Jurkat, Clone E6-1 (cell line): ENCODE results near the gene ENTREP3. TPM values are rescaled to one million over a fixed set of nuclear protein-coding genes. Genes with fewer than 3 reads are reported as not detected.
"Not testable (repeated sequence)": the region's sequence is repeated elsewhere in the genome, so short reads cannot be mapped to it uniquely, and the experiment has no call there.

Source experiments
- DNase-seq: peaks from one replicate; pipeline ENCODE4 v3.0.0-alpha.2; 2011; ENCODE audit warnings: low read depth, low spot score
- H3K4me3 ChIP-seq: 2 replicates; pipeline ENCODE4 v1.5.1; 2011; ENCODE audit warnings: mild to moderate bottlenecking, low read length, control low read depth, moderate library complexity
- polyA plus RNA-seq: library from polyadenylated mRNA; unstranded; fragments of >200 nt; gene quantifications from one replicate; pipeline ENCODE4 v1.2.1, GENCODE V29; 2012; ENCODE audit warnings: missing spikeins; ENCODE audit not compliant: insufficient read length, insufficient read depth

Gene ENTREP3, protein sequence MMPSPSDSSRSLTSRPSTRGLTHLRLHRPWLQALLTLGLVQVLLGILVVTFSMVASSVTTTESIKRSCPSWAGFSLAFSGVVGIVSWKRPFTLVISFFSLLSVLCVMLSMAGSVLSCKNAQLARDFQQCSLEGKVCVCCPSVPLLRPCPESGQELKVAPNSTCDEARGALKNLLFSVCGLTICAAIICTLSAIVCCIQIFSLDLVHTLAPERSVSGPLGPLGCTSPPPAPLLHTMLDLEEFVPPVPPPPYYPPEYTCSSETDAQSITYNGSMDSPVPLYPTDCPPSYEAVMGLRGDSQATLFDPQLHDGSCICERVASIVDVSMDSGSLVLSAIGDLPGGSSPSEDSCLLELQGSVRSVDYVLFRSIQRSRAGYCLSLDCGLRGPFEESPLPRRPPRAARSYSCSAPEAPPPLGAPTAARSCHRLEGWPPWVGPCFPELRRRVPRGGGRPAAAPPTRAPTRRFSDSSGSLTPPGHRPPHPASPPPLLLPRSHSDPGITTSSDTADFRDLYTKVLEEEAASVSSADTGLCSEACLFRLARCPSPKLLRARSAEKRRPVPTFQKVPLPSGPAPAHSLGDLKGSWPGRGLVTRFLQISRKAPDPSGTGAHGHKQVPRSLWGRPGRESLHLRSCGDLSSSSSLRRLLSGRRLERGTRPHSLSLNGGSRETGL
- polyA plus RNA-seq: 18.4 TPM

DNA sequence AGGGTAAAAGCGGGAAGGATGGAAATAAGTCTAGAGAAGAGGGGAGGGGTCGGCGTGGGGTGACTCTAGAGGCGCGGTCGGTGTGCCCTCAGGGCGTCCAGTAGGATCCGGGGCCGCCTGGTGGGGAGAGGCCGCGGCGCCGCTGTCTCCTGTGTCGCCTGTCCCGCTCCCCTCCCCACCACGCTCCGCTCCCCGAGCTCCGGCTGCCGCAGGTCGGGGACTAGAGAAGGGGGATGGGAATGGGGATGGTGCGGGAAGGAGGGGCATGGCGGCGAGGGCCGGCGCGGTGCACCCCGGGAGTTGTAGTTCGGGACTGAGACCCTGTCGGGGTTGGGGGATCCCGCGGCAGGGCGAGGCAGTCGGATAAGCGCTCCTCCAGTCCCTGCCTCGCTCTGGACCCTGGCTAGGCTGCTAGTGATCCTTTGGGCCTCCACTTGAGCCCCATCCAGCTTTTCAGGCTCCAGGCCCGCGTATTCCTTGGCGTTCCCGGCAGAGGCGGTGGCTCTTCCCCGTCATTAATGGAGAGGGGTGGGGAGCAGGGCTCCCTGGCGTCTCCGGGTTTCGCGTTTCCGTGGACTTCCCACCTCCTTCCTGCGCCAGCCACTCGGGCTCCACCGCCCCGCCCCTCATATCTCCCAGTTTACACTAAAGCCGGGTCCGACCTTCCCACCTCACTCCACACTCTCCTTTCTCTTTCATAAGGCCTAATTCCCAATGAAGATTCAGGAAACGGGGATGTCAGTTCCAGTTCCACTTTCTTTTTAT, at the start of gene ENTREP3:
Gene ENTREP3 (minus strand): TSS at position 241 of the 765 bp plus-strand sequence. CDS start 606 bp downstream, outside the sequence.
- peak; percentile 73 for DNase-seq
- H3K4me3 ChIP-seq: peak within 1 kb of the TSS; percentile 66

DNA sequence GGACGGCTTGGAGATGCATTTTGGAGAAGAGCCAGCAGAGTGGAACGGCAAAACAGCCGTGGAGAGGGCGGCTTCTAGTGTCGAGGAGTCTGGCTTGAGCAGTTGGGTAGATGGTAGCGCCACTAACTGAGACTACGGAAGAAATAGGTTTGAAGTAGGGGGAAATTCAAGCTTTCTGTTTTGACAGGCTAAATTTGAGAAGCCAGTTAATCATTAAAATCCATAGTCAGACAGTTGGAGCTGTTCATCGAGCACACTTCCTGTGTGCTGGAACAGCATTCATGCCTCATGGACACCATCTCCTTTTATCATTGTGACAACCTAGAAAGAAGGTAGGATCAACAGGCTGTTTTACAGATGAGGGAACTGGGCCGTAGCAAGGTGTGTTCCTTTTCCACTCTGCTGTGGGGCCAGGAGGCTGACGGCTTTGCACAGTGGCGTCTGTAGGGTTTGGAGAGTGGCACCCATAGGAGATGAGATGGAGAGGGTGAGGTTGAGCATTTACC, 49.3 kb upstream of the ENTREP3 start:
- no peak for DNase-seq
- no peak overlapping the region for H3K4me3 ChIP-seq

DNA sequence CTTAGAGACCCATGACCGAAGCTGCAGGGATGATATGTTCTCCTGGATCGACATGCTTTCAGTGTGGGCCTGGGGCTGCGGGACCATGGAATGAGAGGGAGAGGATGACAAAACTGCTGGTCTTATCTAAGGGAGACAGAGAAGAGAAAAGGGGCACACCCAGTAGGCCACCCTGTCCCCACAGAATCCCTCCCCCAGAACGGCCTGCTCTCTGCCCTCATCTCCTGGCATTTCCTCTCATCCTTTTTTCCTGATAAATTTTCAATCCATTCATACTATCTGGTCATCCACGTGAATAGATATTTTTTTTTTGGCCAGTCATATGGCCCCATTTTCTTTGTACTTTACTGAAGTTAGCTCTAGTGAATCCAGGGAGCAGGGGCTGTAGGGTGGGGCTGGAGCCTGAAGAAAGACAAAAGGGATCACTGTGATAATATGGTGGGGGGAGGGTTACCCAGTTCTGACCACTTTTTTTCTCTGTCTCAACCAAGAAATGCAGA, 46.1 kb upstream of the ENTREP3 start, which contains the start of gene PKLR:
Gene PKLR (minus strand): TSS at position 97 of the 500 bp plus-strand sequence. CDS start 43 bp downstream, at position 54.
- DNase-seq: no peak
- no peak within 1 kb of the TSS for H3K4me3 ChIP-seq

DNA sequence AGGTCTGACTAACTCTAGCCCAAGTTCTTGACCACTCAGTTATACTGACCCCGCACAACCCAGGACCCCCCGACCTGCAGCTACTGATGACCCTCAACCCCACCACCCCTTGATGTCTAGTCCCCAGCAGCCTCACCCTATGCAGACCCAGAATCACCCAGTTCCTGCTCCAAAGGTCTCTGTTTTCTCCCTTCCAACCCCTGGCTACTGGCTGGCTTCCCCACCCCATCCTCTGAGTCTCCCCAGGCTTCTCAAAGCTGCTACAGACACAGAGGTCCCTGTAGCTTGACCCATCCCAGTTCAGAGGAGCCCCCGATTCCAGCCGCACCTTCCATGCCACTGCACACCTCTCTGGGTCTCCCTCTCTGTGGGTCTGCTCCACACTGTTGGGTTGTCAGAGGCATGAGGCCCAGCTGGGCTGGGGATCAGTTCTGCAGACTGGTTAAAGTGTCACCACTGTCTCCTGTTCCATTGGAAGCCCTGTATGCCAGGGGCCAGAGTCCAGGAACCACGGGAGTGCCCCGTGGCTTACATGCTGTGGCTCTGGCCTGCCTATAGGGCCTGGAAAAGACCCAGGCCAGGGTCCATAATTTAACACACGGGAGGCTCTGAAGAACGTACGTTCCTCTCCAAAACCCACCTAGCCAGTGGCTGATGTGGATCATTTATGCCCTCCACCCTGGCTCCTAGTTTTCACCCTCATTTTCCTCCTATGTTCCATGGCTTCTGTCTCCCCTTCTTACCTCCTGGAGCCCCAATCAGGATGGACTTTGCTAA, 45.5 kb upstream of the ENTREP3 start:
- H3K4me3 ChIP-seq: no peak overlapping the region
- DNase-seq: no peak

DNA sequence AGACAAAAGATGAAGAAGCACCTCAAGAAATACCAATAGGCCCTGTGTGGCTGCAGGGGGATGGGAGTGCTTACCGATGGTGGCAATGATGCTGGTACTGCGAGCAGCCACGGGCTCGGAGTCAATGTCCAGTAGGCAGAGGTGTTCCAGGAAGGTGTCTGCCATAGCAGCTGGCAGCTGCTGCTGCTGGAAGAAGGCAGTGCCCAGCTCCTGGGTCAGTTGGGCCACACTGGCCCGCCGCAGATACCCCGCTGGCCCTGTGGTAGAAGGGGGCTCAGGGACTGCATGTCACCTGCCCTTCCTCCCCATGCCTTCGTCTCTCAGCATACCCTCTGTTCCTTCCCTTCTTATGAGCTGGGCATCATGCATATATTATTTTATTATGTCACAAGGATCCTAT, 44.7 kb upstream of the ENTREP3 start:
- DNase-seq: no peak
- H3K4me3 ChIP-seq: no peak overlapping the region

DNA sequence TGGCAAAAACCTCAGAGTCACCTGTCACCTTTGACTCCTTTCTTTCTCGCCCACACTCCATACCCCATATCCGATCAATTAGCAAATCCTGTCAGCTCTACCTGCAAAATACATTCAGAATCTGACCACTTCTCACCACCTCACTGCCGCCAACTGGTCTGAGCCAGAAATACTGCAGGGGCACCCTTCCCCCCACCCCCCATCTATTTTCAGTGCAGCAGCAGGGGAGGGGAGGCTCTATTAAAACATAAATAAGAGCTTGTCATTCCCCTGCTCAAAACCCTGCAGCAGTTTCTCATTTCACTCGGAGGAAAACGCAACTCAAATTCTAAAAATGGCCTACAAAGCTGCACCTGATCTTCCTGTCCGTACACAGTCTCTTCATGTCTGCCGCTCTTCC, 42.1 kb upstream of the ENTREP3 start:
- H3K4me3 ChIP-seq: no peak overlapping the region
- DNase-seq: no peak

DNA sequence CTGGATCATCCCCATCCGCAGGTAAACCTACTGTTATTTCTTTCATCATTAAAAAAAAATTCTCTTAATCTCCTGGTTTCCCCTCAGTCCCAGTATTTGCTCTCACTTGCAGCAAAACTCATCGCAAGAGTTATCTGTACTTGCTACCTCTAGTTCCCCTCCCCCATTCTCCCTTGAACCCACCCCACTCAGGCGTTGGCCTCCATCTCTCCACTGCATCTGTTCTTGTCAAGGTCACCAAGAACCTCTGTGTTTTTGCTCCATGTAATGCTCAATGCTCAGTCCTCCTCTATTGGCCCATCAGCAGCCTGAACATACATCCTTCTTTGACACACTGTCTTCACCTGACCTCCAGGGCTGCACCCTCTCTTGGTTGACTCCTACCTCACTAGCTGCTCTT, 41.4 kb upstream of the ENTREP3 start:
- no peak overlapping the region for H3K4me3 ChIP-seq
- no peak for DNase-seq

DNA sequence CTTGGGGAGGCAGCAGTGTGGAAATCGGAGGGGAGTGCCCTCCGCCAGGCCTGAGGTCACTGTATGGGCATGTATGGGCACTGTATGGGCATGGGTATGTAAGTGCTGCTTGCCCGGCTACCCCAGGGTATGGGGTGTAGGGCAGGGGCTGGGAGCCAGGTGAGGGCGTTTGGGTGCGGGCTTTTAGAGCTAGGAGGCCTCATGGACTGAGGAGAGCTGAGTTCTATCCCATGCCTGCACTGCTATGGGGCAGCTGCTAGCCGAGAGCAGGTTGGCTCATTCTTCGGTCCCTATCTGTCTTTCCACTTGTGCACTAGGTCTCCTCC, 40.6 kb upstream of the ENTREP3 start:
- no peak overlapping the region for H3K4me3 ChIP-seq
- no peak for DNase-seq

DNA sequence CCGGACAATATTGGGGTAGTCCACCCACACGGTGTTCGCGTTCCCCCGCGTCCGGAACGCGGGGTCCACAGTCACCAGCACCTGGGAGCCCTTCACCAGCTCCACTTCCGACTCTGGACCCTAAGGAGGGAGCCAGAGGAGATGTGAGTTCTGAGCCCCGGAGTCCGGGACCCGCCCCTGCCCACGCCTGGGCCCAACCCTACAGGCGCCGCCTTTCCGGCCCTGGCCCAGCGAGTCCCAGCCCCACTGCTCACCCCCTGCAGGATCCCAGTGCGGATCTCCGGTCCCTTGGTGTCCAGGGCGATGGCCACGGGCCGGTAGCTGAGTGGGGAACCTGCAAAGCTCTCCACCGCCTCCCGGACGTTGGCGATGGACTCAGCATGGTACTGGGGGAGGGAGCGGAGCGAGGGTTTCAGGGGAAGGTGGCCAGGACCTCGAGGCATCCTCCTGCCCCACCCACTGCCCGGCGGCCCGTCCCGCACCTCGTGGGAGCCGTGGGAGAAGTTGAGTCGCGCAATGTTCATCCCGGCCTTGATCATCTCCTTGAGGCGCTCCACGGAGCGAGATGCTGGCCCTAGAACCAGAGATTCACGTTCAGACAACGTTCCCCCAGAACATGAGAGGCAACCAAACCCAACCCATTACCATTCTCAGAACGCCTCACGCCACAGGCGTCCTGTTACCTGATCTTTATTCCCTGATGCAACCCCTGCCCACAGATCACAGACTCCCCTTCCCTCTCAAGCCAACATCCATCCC, 40.1 kb upstream of the ENTREP3 start:
- DNase-seq: no peak

DNA sequence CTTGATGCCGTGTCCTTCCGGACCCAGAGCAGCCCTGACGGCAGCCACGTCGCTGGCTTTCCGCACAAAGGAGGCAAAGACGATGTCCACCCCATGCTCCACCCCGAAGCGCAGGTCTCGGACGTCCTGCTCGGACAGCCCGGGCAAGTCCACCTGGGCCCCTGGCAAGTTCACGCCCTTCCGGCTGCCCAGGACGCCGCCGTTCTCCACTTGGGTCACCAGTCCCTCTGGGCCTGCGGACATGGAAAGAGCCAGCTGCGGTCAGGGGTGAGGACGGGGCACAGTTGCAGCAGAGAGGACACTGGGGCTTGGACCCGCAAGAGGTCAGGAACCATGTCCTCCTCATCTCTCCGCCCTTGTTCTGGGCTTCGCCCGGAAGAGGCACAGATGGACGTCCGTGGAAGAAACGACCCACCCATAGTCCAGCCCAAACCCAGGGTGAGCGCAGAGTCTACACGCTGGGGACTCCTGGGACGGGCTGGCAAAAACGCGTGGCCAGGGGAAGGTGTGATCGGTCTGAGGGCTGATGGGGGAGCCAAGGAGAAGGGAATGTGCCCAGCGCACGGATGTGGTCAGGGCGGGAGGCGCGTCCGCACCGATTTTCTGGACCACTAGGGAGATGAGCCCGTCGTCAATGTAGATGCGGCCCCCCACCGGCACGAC, 39.4 kb upstream of the ENTREP3 start:
- H3K4me3 ChIP-seq: no peak overlapping the region
- DNase-seq: no peak

More for the DNA sequence above, 40.1 kb upstream of the ENTREP3 start:
- no peak overlapping the region for H3K4me3 ChIP-seq

DNA sequence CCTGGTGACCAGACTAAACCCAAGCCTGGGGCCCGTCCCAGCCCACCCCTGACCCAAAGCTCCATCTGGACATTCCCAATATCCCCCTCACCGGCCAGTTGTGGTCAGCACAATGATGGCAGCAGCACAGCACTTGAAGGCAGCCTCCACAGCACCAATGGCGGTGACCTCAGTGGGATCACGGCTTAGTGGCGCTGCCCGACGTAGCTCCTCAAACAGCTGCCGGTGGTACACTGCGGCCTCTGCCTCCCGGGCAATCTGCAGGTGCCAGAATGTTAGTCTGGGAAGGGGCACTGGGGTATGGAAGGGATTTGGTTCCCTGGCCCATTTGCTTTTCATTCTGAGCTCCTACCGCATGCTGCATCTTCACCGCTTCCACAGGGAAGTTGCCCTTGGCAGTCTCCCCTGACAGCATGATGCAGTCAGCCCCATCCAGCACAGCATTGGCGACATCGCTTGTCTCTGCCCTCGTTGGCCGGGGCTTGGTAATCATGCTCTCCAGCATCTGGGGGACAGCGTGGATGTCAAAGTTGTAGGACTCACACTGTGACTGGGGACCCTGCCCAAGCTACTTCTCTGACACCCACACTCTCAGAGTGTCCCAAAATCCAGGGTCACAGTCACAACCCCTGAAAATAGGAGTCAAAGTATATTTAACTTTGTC, 37.9 kb upstream of the ENTREP3 start:
- no peak overlapping the region for H3K4me3 ChIP-seq
- no peak for DNase-seq

DNA sequence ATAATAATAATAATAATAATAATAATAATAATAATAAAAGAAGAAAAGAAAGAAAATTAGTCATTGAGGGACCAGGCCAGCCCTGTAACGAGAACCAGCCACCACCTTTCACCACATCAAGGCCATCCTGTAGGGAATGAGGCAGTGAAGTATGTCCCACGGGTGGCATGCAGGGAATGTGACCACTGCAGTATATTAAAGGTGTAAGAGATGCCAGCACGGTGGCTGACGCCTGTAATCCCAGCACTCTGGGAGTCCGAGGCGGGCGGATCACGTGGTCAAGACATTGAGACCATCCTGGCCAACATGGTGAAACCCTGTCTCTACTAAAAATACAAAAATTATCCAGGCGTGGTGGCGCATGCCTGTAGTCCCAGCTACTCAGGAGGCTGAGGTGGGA, 35.7 kb upstream of the ENTREP3 start:
- H3K4me3 ChIP-seq, DNase-seq: not testable (repeated sequence)

DNA sequence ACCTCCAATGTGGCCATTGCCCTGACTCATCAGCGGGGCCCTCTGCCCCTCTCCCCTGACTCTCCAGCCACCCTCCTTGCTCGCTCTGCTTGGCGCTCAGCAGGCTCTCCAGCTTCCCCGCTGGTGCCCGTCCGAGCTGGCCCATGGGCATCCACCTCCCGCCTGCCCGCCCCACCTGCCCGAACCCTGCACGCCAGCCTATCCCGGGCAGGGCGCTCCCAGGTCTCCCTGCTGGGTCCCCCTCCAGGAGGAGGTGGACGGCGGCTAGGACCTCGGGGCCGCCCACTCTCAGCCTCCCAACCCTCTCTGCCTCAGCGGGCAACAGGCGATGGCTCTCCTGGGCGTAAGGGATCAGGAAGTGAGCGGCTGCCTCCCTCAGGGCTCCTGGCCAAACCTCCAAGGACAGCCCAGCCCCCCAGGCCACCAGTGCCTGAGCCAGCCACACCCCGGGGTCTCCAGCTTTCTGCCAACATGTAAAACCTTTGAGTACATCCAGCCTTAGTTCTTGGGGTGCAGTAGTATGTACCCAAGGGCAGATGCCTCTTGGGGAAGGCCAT, 32.8 kb upstream of the ENTREP3 start:
- no peak overlapping the region for H3K4me3 ChIP-seq

DNA sequence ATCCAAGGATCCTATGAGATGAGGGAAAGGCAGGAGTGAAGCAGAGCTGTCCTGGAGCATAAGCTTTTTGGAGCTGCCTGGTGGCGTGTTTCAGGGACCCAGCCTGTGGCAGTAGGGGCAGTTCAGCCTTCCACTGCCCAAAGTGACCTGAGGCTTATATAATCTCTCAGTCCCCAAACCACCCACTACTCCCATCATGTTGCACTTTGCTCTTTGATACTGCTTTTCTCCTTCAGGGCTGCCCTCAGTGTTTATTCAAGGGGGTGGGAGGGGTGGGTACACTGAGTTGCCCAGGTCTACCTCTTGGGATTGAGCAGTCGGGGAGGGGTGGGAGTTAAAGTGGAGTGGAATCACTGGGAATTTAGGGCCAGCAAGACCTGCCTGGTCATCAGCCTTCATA, 31.3 kb upstream of the ENTREP3 start:
- H3K4me3 ChIP-seq: no peak overlapping the region
- DNase-seq: no peak

More for the DNA sequence above, 32.8 kb upstream of the ENTREP3 start:
- DNase-seq: no peak

DNA sequence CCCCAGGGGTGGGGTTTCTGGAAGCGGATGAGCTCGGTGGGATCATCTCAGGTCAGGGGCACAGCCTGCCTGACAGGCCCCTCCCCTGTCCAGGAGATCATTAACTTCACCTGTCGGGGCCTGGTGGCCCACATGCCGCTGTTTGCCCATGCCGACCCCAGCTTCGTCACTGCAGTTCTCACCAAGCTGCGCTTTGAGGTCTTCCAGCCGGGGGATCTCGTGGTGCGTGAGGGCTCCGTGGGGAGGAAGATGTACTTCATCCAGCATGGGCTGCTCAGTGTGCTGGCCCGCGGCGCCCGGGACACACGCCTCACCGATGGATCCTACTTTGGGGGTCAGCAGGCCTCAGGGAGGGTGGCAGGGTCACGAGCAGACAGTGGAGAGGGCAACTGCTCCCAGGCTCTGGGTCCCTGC, 30.4 kb upstream of the ENTREP3 start:
- no peak overlapping the region for H3K4me3 ChIP-seq
- no peak for DNase-seq

DNA sequence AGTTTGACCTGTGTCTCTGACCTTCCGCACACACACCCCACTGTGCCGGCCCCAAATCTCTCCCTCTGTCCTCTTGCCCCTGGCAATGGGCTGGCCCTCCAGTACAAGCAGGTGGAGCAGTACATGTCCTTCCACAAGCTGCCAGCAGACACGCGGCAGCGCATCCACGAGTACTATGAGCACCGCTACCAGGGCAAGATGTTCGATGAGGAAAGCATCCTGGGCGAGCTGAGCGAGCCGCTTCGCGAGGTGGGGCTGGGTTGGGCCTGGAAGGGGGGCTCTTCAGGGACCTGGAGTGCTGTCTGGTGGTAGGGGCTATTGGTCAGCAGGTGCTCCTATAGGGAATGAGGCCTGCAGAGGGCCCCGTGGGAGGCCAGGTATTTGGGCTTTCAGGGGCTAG, 29.8 kb upstream of the ENTREP3 start:
- H3K4me3 ChIP-seq: no peak overlapping the region
- no peak for DNase-seq

DNA sequence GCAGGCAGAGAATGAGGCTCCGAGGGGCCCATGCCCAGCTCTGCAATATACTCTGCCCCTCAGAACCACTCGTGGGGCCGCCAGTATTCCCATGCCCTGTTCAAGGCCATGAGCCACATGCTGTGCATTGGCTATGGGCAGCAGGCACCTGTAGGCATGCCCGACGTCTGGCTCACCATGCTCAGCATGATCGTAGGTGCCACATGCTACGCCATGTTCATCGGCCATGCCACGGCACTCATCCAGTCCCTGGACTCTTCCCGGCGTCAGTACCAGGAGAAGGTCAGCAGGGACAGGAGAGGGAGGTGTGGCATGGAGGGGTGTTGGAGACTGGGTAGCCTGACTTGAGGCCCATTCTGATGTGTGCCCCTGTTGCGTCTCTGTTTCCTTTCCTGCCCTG, 29.2 kb upstream of the ENTREP3 start:
- H3K4me3 ChIP-seq: no peak overlapping the region

More for the DNA sequence above, 29.2 kb upstream of the ENTREP3 start:
- no peak for DNase-seq
